Esophagus squamous epithelium (tissue), 5 donors: Measurements from ENCODE around the gene STK25. TPM values are rescaled to one million over a fixed set of nuclear protein-coding genes. Genes with fewer than 3 reads are reported as not detected.

Experiments used
- DNase-seq: peaks from one replicate; lab custom pipeline; 2025; lab: John Stamatoyannopoulos, UW
- H3K27ac ChIP-seq, 4 donors: fragments of 200-600 bp; sonication (generic); one replicate each; pipeline ENCODE4 v1.5.1; 2016 to 2019; ENCODE audit warnings: mild to moderate bottlenecking in 1 of 4
- H3K27me3 ChIP-seq, 4 donors: fragments of 200-600 bp; sonication (generic); 1 replicate in 3 of 4; 2 replicates in 1 of 4; pipeline versions ENCODE4 v1.5.1 to v1.6.0; 2017 to 2021; ENCODE audit warnings: antibody characterized with exemption in 1 of 4
- H3K36me3 ChIP-seq, 3 donors: fragments of 200-600 bp; sonication (generic); one replicate each; pipeline ENCODE4 v1.5.1; 2016 to 2019
- H3K4me1 ChIP-seq, 3 donors: fragments of 200-600 bp; sonication (generic); one replicate each; pipeline ENCODE4 v1.5.1; 2017 to 2019
- H3K4me3 ChIP-seq, 4 donors: fragments of 200-600 bp; sonication (generic); 1 replicate in 3 of 4; 2 replicates in 1 of 4; pipeline ENCODE4 v1.5.1; 2016 to 2019; ENCODE audit warnings: mild to moderate bottlenecking in 2 of 4, moderate library complexity in 1 of 4
- H3K9me3 ChIP-seq, 3 donors: fragments of 200-600 bp; sonication (generic); one replicate each; pipeline ENCODE4 v1.5.1; 2016 to 2019
- CTCF ChIP-seq, 6 experiments: fragments of 450-650 bp in 4 of 6; fragments of 200-600 bp in 2 of 6; sonication (generic) in 2 of 6; IDR thresholded peaks; one replicate each; pipeline ENCODE4 v1.5.1; 2016 to 2019; ENCODE audit warnings: antibody characterized with exemption in 6 of 6, mild to moderate bottlenecking in 4 of 6, moderate library complexity in 4 of 6
- POLR2A ChIP-seq, 4 donors: fragments of 450-650 bp; IDR thresholded peaks; one replicate each; pipeline ENCODE4 v1.6.1; 2017; ENCODE audit warnings: antibody characterized with exemption in 4 of 4, mild to moderate bottlenecking in 4 of 4, moderate library complexity in 3 of 4
- WGBS, 2 donors: methylation state at CpG; one replicate each; pipeline ENCODE4 v1.1.5; 2018; 5-methylcytosine and 5-hydroxymethylcytosine counted together
- intact Hi-C: fragments of 100-400 bp; cut with DNase I; formaldehyde crosslinking; loops from one replicate; pipeline ENCODE4 v1.15.0; 2022
- total RNA-seq, 4 donors: library from RNA; depleted of rRNA; stranded (reverse); fragments of >200 nt; gene quantifications; one replicate each; pipeline ENCODE4 v1.1.0, GENCODE V29; 2016
- donor health status: DM: yes; HTN: yes; CAD: no.

Gene STK25
- total RNA-seq, 4 donors from 2014 or later, result 137 to 156 (median 140) TPM

DNA sequence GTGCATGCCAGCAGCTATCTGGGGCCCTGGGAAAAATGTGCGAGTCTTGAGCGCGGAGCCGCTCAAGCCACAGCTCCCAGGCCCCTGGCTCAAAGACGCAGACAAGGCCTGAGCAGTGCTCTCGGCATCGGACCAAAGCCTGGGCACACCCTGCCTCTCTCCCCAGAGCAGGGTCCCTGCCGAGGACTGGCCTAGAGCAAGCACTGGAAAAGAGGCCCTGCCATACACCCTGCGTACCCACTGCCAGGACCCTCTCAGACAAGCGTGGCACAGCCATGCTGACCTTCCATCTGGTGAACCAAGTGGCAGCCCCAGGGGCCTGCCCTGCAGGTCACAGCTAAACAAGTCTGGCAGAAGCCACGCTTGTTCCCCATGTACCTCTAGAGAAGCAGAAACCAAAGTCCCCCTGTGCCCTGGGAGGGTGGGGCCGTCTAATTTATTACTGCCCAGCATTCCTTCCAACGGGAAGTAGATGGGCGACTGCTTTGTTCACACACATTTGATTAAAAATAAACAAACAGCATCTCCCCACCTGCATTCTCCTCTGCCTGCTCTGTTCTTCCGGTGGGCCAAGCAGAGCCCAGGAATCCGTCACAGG is 14.0 kb downstream of the STK25 start:
- Histone ChIP-seq H3K4me1 (peaks cover 0 to 17% (median 0%) of the 10 kb centered on the region in 3 donors), H3K27ac (no peak overlapping the region), H3K4me3 (no peak overlapping the region), H3K36me3 (peaks cover 27 to 98% (median 33%) of the 10 kb centered on the region in 3 donors), H3K27me3 (no peaks in the 10 kb centered on the region), H3K9me3 (no peaks in the 10 kb centered on the region)
- intact Hi-C loops, result no loop called here
- TF ChIP-seq POLR2A (IDR thresholded peaks at IDR 0.05) (no peak), CTCF (IDR thresholded peaks at IDR 0.05) (no peak)
- WGBS, 2 donors, result 76 to 81% methylated on average over 5 to 7 of the region's 16 CpGs
- DNase-seq, result no peak

GRCh38 chr2:241493092-241493491 is 15.3 kb downstream of the STK25 start:
- WGBS, 2 donors, result 86 to 92% methylated on average over 10 of the region's 10 CpGs
- H3K36me3 ChIP-seq, result peaks cover 20 to 91% (median 24%) of the 10 kb centered on the region in 3 donors
- TF ChIP-seq CTCF (IDR thresholded peaks at IDR 0.05) (no peak), POLR2A (IDR thresholded peaks at IDR 0.05) (no peak)

DNA sequence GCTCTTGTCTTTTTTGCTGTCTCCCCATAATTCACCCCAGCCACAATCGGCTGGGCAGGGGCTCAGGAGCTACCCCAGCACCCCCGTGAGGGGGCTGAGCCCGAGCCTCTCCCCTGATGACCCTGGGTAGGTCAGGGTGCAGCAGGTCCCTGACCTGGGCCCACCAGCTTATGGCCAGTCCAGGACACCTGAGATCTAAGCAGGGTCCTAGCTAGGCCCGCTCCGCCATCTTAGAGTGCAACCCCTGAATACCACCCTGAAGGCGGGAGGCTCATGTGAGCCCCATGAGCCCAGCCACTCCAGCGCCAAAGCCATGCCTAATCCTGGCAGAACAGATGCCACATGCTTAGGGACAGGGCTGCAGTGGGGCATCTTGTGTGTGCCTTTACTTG is 16.2 kb downstream of the STK25 start:
- WGBS, 2 donors, result 93 to 100% methylated on average over 1 to 2 of the region's 7 CpGs
- Histone ChIP-seq H3K4me3 (no peak overlapping the region), H3K36me3 (peaks cover 17 to 85% (median 18%) of the 10 kb centered on the region in 3 donors), H3K27me3 (no peaks in the 10 kb centered on the region), H3K9me3 (no peaks in the 10 kb centered on the region), H3K27ac (no peak overlapping the region), H3K4me1 (peaks cover 0 to 17% (median 0%) of the 10 kb centered on the region in 3 donors)
- TF ChIP-seq POLR2A (IDR thresholded peaks at IDR 0.05), result no peak
- no peak for TF ChIP-seq CTCF (IDR thresholded peaks at IDR 0.05)
- intact Hi-C loops, result no loop called here
- no peak for DNase-seq

More at GRCh38 chr2:241493092-241493491, 15.3 kb downstream of the STK25 start:
- no peak overlapping the region for H3K4me3 ChIP-seq
- no peaks in the 10 kb centered on the region for H3K27me3 ChIP-seq
- DNase-seq, result no peak
- no peaks in the 10 kb centered on the region for H3K9me3 ChIP-seq
- intact Hi-C loops, result no loop called here
- no peak overlapping the region for H3K27ac ChIP-seq
- peaks cover 0 to 17% (median 0%) of the 10 kb centered on the region in 3 donors for H3K4me1 ChIP-seq

DNA sequence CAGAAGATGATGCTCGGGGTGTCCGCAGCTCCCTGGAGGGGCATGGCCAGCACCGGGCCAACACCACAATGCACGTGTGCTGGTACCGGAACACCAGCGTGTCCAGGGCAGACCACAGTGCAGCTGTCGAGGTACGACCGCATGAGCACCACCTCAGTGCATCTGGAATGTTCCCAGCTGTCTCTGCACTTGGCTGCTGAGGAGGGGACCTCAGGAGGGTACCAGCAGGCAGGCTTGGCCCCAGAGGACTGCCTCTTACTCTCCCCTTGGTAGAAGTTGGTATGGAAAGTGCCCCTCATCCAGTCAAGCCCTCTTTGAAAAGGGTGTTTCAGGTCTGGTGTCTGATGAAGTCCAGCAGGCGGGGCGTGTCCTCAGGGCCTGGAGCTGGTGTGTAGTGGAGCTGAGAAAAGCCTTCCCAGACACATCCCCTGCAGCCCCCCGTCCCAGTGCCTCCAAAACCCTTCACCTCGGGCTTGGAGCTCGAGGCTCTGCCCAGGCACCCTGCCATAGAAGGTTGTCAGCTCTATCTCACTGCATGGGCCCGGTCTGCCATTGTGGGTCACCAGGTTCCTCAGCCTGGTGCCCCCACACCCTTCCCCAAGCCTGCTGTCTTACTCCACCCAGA is 16.7 kb downstream of the STK25 start:
- Histone ChIP-seq H3K4me3 (no peak overlapping the region), H3K9me3 (no peaks in the 10 kb centered on the region), H3K36me3 (peaks cover 16 to 85% (median 18%) of the 10 kb centered on the region in 3 donors), H3K27me3 (no peaks in the 10 kb centered on the region), H3K27ac (no peak overlapping the region), H3K4me1 (peaks cover 0 to 17% (median 0%) of the 10 kb centered on the region in 3 donors)
- no peak for TF ChIP-seq POLR2A (IDR thresholded peaks at IDR 0.05)
- TF ChIP-seq CTCF (IDR thresholded peaks at IDR 0.05), result no peak
- no peak for DNase-seq
- intact Hi-C loops, result no loop called here
- 65 to 100% methylated on average over 4 to 5 of the region's 15 CpGs for WGBS, 2 donors

- 80 to 94% methylated on average over 1 to 10 of the region's 16 CpGs for WGBS, 2 donors
- Histone ChIP-seq H3K36me3 (peaks cover 13 to 80% (median 18%) of the 10 kb centered on the region in 3 donors), H3K9me3 (no peaks in the 10 kb centered on the region), H3K4me3 (no peak overlapping the region), H3K27ac (no peak overlapping the region), H3K27me3 (no peaks in the 10 kb centered on the region), H3K4me1 (peaks cover 0 to 17% (median 0%) of the 10 kb centered on the region in 3 donors)
- TF ChIP-seq POLR2A (IDR thresholded peaks at IDR 0.05), result no peak
- TF ChIP-seq CTCF (IDR thresholded peaks at IDR 0.05), result no peak
- intact Hi-C loops, result no loop called here
- no peak for DNase-seq
These were observed 17.4 kb downstream of the STK25 start for GRCh38 chr2:241490825-241491506.
